Measurements from ENCODE around the gene CCL22. TPM values are rescaled to one million over a fixed set of nuclear protein-coding genes. Genes with fewer than 3 reads are reported as not detected.

The CCL22 gene
- total RNA-seq, 1 donor from 2014 or later, result not detected

DNA sequence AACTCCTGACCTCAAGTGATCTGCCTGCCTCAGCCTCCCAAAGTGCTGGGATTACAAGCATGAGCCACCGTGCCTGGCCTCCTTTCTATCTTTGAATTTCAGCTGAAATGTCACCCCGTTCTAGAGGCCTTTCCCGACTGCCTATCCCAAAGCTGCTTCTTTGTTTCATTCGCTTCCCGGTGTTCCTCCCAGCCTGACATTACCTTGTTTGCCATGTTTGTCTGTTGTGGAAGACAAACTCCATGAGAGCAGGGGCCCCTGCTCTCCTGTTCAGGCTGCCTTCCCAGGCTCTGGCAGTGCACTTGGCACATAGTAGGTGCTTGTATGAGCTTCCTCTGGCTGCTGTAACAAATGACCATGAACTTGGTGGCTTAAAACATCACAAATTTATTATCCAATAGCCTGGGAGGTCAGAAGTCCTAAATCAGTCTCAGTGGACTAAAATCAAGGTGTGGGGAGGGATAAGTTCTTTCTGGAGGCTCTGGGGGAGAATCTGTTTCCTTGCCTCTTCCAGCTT is 2.6 kb upstream of the CCL22 start:
- no peaks in the 10 kb centered on the region for H3K4me1 Mint-ChIP-seq (ENCODE audit: unreplicated experiment)
- no peak for DNase-seq (ENCODE audit: low spot score)
- no peaks in the 10 kb centered on the region for H3K9me3 Mint-ChIP-seq (ENCODE audit: unreplicated experiment)
- no peak overlapping the region for H3K27ac Mint-ChIP-seq (ENCODE audit: unreplicated experiment)
- no peaks in the 10 kb centered on the region for H3K36me3 Mint-ChIP-seq (ENCODE audit: low read depth, unreplicated experiment)
- TF ChIP-seq, protein P1, sequence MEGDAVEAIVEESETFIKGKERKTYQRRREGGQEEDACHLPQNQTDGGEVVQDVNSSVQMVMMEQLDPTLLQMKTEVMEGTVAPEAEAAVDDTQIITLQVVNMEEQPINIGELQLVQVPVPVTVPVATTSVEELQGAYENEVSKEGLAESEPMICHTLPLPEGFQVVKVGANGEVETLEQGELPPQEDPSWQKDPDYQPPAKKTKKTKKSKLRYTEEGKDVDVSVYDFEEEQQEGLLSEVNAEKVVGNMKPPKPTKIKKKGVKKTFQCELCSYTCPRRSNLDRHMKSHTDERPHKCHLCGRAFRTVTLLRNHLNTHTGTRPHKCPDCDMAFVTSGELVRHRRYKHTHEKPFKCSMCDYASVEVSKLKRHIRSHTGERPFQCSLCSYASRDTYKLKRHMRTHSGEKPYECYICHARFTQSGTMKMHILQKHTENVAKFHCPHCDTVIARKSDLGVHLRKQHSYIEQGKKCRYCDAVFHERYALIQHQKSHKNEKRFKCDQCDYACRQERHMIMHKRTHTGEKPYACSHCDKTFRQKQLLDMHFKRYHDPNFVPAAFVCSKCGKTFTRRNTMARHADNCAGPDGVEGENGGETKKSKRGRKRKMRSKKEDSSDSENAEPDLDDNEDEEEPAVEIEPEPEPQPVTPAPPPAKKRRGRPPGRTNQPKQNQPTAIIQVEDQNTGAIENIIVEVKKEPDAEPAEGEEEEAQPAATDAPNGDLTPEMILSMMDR (IDR thresholded peaks at IDR 0.05; ENCODE audit: unreplicated experiment), result no peak
- peaks cover 2% of the 10 kb centered on the region for H3K27me3 Mint-ChIP-seq (ENCODE audit: unreplicated experiment)
- H3K4me3 Mint-ChIP-seq (ENCODE audit: unreplicated experiment), result no peak overlapping the region

GRCh38 chr16:57356547-57356946 is 2.0 kb upstream of the CCL22 start:
- Mint-ChIP-seq H3K4me3 (ENCODE audit: unreplicated experiment) (no peak overlapping the region), H3K27ac (ENCODE audit: unreplicated experiment) (no peak overlapping the region), H3K27me3 (ENCODE audit: unreplicated experiment) (peaks cover 2% of the 10 kb centered on the region)

GRCh38 chr16:57357330-57358085 is 1.1 kb upstream of the CCL22 start:
- TF ChIP-seq, protein P1 (IDR thresholded peaks at IDR 0.05; ENCODE audit: unreplicated experiment), result no peak
- Mint-ChIP-seq H3K9me3 (ENCODE audit: unreplicated experiment) (no peaks in the 10 kb centered on the region), H3K36me3 (ENCODE audit: low read depth, unreplicated experiment) (no peaks in the 10 kb centered on the region), H3K27ac (ENCODE audit: unreplicated experiment) (peak overlapping the region; percentile 50), H3K4me1 (ENCODE audit: unreplicated experiment) (no peaks in the 10 kb centered on the region), H3K27me3 (ENCODE audit: unreplicated experiment) (peaks cover 3% of the 10 kb centered on the region), H3K4me3 (ENCODE audit: unreplicated experiment) (no peak overlapping the region)
- DNase-seq (ENCODE audit: low spot score), result no peak

More at GRCh38 chr16:57356547-57356946, 2.0 kb upstream of the CCL22 start:
- Mint-ChIP-seq H3K9me3 (ENCODE audit: unreplicated experiment) (no peaks in the 10 kb centered on the region), H3K4me1 (ENCODE audit: unreplicated experiment) (no peaks in the 10 kb centered on the region), H3K36me3 (ENCODE audit: low read depth, unreplicated experiment) (no peaks in the 10 kb centered on the region)
- TF ChIP-seq, protein P1 (IDR thresholded peaks at IDR 0.05; ENCODE audit: unreplicated experiment), result no peak
- DNase-seq (ENCODE audit: low spot score), result no peak

GRCh38 chr16:57358086-57358420 is 530 bp upstream of the CCL22 start:
- DNase-seq (ENCODE audit: low spot score), result no peak
- TF ChIP-seq, protein P1 (IDR thresholded peaks at IDR 0.05; ENCODE audit: unreplicated experiment), result no peak
- Mint-ChIP-seq H3K4me1 (ENCODE audit: unreplicated experiment) (no peaks in the 10 kb centered on the region), H3K9me3 (ENCODE audit: unreplicated experiment) (no peaks in the 10 kb centered on the region), H3K27ac (ENCODE audit: unreplicated experiment) (no peak overlapping the region), H3K4me3 (ENCODE audit: unreplicated experiment) (no peak overlapping the region), H3K27me3 (ENCODE audit: unreplicated experiment) (peaks cover 3% of the 10 kb centered on the region), H3K36me3 (ENCODE audit: low read depth, unreplicated experiment) (no peaks in the 10 kb centered on the region)

DNA sequence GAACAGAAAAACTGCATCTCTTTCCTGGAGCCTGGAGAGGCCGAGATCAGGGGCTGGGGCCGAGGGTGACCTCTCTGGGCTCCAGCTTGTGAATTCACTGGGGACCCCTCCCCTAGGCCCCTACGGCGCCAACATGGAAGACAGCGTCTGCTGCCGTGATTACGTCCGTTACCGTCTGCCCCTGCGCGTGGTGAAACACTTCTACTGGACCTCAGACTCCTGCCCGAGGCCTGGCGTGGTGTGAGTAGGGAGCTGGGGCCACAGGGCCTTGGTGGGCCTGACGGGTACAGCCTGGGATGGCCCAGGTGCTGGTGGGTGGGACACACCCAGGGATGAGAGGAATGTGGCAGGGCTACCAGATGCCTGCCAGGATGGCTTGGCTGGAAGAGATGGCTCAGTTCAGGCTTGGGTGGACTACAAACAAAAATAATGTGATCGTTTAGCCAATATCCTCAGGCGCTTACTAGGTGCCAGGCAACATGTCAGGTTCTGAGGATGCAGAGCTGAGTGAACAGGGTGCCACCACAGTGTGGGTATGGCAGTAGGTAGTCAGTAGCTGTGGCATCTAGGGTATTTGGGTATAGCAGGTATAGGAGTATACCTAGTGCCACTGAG is 1.8 kb downstream of the CCL22 start:
- no peak for DNase-seq (ENCODE audit: low spot score)
- H3K4me3 Mint-ChIP-seq (ENCODE audit: unreplicated experiment), result no peak overlapping the region
- no peak overlapping the region for H3K27ac Mint-ChIP-seq (ENCODE audit: unreplicated experiment)
- no peaks in the 10 kb centered on the region for H3K36me3 Mint-ChIP-seq (ENCODE audit: low read depth, unreplicated experiment)
- H3K9me3 Mint-ChIP-seq (ENCODE audit: unreplicated experiment), result no peaks in the 10 kb centered on the region
- TF ChIP-seq, protein P1 (IDR thresholded peaks at IDR 0.05; ENCODE audit: unreplicated experiment), result no peak
- H3K27me3 Mint-ChIP-seq (ENCODE audit: unreplicated experiment), result peaks cover 7% of the 10 kb centered on the region
- peaks cover 2% of the 10 kb centered on the region for H3K4me1 Mint-ChIP-seq (ENCODE audit: unreplicated experiment)
